Fibroblast of skin of left quadriceps (primary cell): ENCODE data around the gene PHLPP2.
"Not testable (repeated sequence)": the region's sequence is repeated elsewhere in the genome, so short reads cannot be mapped to it uniquely, and the experiment has no call there.

Experiments
- DNase-seq, 2 experiments: peaks; one replicate each; pipeline ENCODE4 v3.0.0-alpha.2; 2013; ENCODE audit warnings: low read depth in 2 of 2

PHLPP2 gene

GRCh38 chr16:71722801-71723536 lies 1.5 kb downstream of the PHLPP2 start:
- peak in 1 of 2 experiments; percentile 29 for DNase-seq

GRCh38 chr16:71721066-71721740 lies 3.3 kb downstream of the PHLPP2 start:
- DNase-seq, result no peak

- no peak for DNase-seq
Measured at GRCh38 chr16:71712501-71712900, 12.0 kb downstream of the PHLPP2 start.

GRCh38 chr16:71711789-71712188 lies 12.7 kb downstream of the PHLPP2 start:
- no peak for DNase-seq

- peak; percentile 86 to 87 for DNase-seq
Measured at GRCh38 chr16:71709229-71709781, 15.2 kb downstream of the PHLPP2 start.

- no peak for DNase-seq
Measured at GRCh38 chr16:71708696-71709095, 15.8 kb downstream of the PHLPP2 start.

GRCh38 chr16:71707199-71707598 lies 17.3 kb downstream of the PHLPP2 start:
- DNase-seq, result no peak

- no peak for DNase-seq
Measured at GRCh38 chr16:71706046-71706445, 18.5 kb downstream of the PHLPP2 start.

- DNase-seq, result no peak
Measured at GRCh38 chr16:71703333-71703732, 21.2 kb downstream of the PHLPP2 start.

GRCh38 chr16:71700831-71701230 lies 23.7 kb downstream of the PHLPP2 start:
- no peak for DNase-seq

GRCh38 chr16:71698491-71698890 lies 26.0 kb downstream of the PHLPP2 start:
- DNase-seq, result no peak

- DNase-seq, result no peak
Measured at GRCh38 chr16:71693164-71693563, 31.3 kb downstream of the PHLPP2 start.

GRCh38 chr16:71689901-71690300 lies 34.6 kb downstream of the PHLPP2 start:
- no peak for DNase-seq

- no peak for DNase-seq
Measured at GRCh38 chr16:71687861-71688260, 36.6 kb downstream of the PHLPP2 start.

- DNase-seq, result not testable (repeated sequence)
Measured at GRCh38 chr16:71684280-71684679, 40.2 kb downstream of the PHLPP2 start.

- no peak for DNase-seq
Measured at GRCh38 chr16:71681360-71681759, 43.1 kb downstream of the PHLPP2 start.

GRCh38 chr16:71676236-71676635 lies 48.3 kb downstream of the PHLPP2 start:
- DNase-seq, result no peak

GRCh38 chr16:71675380-71675779 lies 49.1 kb downstream of the PHLPP2 start:
- DNase-seq, result no peak

GRCh38 chr16:71674229-71674628 lies 50.3 kb downstream of the PHLPP2 start:
- DNase-seq, result no peak

- DNase-seq, result no peak
Measured at GRCh38 chr16:71673582-71673973, 50.9 kb downstream of the PHLPP2 start.

- peak; percentile 7 to 10 for DNase-seq
Measured at GRCh38 chr16:71672803-71673581, 51.5 kb downstream of the PHLPP2 start.

- DNase-seq, result no peak
Measured at GRCh38 chr16:71672125-71672524, 52.4 kb downstream of the PHLPP2 start.
